GM13977 (cell line): ENCODE measurements around the gene WDR88.

Source experiments
- DNase-seq: peaks from one replicate; pipeline ENCODE4 v3.0.0; 2012; ENCODE audit warnings: low spot score
- in situ Hi-C: fragments of 300-500 bp; cut with MboI; formaldehyde crosslinking; loops from one replicate; pipeline ENCODE4 v1.12.0; 2022; ENCODE audit warnings: low sequenced_read_pairs, low pct_unique_long_range_greater_than_20kb, mixed read lengths, inconsistent platforms; ENCODE audit not compliant: unreplicated experiment
- TF ChIP-seq, protein P1 (sequence below): IDR thresholded peaks from 2 replicates; pipeline ENCODE4 v1.5.1; 2012; ENCODE audit warnings: mild to moderate bottlenecking, control low read depth; ENCODE audit not compliant: insufficient read depth; ENCODE audit errors: extremely low read depth, missing control alignments

The WDR88 gene

DNA sequence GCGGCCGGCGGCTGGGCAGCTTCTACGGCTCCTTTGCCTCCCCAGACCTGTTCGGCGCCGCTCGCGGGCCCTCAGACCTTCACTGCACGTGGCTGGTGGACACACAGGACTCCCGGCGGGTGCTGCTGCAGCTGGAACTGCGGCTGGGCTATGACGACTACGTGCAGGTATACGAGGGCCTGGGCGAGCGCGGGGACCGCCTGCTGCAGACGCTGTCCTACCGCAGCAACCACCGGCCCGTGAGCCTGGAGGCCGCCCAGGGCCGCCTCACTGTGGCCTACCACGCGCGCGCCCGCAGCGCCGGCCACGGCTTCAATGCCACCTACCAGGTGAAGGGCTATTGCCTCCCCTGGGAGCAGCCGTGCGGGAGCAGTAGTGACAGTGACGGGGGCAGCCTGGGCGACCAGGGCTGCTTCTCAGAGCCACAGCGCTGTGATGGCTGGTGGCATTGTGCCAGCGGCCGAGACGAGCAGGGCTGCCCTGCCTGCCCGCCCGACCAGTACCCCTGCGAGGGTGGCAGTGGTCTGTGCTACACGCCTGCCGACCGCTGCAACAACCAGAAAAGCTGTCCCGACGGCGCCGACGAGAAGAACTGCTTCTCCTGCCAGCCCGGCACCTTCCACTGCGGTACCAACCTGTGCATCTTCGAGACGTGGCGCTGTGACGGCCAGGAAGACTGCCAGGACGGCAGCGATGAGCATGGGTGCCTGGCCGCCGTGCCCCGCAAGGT is 73.8 kb downstream of the WDR88 start:
- TF ChIP-seq, protein P1, sequence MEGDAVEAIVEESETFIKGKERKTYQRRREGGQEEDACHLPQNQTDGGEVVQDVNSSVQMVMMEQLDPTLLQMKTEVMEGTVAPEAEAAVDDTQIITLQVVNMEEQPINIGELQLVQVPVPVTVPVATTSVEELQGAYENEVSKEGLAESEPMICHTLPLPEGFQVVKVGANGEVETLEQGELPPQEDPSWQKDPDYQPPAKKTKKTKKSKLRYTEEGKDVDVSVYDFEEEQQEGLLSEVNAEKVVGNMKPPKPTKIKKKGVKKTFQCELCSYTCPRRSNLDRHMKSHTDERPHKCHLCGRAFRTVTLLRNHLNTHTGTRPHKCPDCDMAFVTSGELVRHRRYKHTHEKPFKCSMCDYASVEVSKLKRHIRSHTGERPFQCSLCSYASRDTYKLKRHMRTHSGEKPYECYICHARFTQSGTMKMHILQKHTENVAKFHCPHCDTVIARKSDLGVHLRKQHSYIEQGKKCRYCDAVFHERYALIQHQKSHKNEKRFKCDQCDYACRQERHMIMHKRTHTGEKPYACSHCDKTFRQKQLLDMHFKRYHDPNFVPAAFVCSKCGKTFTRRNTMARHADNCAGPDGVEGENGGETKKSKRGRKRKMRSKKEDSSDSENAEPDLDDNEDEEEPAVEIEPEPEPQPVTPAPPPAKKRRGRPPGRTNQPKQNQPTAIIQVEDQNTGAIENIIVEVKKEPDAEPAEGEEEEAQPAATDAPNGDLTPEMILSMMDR = no peak
- no peak for DNase-seq
- in situ Hi-C loops = no loop called here

DNA sequence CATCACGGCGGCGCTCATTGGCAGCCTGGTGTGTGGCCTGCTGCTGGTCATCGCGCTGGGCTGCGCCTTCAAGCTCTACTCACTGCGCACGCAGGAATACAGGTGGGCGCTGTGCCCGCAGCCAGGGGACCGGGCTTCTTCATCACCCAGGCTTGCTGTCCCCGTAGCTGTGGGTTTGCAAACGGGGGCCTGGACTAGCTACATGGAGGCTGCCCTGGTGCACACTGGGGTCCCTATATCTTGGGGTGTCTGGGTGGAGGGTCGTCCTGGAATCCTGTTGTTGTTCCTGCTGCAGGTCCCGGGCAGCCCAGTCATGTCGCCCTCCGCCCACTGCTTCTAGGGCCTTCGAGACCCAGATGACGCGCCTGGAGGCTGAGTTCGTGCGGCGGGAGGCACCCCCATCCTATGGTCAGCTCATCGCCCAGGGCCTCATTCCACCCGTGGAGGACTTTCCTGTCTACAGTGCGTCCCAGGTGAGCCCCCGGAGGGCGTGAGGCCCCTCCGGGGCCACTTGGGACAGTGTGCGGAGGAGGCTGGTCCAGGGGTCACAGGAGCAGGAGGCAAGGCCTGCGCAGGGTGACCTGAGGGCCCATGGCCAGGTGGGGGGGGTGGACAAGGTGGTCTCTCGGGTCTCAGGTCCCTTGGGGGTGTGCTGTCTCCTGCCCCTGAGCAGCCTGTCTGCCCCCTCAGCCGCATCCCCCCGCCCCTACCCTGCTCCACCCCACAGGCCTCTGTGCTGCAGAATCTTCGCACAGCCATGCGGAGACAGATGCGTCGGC is 74.5 kb downstream of the WDR88 start:
- DNase-seq = no peak
- TF ChIP-seq, protein P1 = no peak
- in situ Hi-C loops = no loop called here

DNA sequence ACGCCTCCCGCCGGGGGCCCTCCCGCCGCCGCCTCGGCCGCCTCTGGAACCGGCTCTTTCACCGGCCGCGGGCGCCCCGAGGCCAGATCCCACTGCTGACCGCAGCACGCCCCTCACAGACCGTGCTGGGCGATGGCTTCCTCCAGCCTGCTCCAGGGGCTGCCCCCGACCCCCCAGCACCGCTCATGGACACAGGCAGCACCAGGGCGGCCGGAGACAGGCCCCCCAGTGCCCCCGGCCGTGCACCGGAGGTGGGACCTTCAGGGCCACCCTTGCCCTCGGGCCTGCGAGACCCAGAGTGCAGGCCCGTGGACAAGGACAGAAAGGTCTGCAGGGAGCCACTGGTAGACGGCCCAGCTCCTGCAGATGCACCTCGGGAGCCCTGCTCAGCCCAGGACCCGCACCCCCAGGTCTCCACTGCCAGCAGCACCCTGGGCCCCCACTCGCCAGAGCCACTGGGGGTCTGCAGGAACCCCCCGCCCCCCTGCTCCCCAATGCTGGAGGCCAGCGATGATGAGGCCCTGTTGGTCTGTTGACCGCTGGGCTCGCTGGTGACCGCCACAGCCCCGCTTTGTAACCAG is 75.2 kb downstream of the WDR88 start:
- TF ChIP-seq, protein P1 = no peak
- in situ Hi-C loops = no loop called here
- DNase-seq = no peak

DNA sequence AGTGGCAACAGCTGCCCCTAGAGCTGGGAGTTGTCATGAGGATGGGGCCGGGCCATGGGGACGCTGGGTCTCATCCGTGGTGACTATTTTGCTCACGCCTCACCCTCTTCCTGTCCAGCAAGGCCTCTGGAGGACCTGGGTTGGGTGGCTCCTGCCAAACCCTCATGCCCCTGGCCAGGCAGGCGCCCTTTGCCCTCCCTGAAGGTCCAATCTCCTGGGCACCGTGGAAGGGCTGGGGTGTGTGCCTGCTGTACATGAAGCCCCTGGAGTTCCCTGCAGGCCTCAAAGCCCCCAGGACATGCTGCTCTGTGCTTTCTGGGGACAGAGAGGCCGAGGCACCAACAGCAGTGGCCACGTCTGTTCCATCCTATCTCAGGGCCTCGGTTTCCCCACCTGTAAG is 76.0 kb downstream of the WDR88 start:
- in situ Hi-C loops = no loop called here
- TF ChIP-seq, protein P1 = no peak
- no peak for DNase-seq

DNA sequence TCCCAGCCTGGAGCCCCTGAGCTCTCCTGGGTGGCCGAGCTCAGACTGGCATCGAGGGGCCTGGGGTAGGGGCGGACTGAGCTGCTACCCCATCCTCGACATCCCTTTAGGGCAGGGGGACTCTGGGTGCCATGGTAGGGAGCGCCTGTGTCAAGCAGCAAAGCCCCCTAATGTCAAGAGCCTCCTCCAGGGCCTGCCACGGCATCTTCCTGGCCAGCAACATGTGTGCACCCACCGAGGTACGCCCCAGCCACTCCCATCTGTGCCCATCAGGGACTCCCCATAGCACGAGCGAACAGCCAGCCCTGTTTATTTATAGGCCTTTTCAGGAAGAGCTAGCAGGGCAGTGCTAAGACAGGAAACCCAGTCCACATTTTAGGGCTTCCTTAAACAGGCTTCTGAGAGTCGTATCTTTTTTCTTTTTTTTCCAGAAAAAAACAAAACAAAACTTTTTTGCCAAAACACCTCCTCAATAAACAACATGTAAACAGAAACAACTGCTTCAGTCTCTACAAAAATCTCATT is 76.5 kb downstream of the WDR88 start:
- no peak for DNase-seq
- in situ Hi-C loops = no loop called here
- TF ChIP-seq, protein P1 = no peak
